Mesothelial cell of epicardium (in vitro differentiated cells): ENCODE data around the gene FNDC3B. TPM values are rescaled to one million over a fixed set of nuclear protein-coding genes. Genes with fewer than 3 reads are reported as not detected.
A peak's percentile ranks its signal among the peaks of the same experiment; 100 is the strongest.

Experiments used
- DNase-seq, 2 experiments: peaks; one replicate each; pipeline ENCODE4 v3.0.0; 2021; ENCODE audit warnings: low spot score in 2 of 2; ENCODE audit not compliant: unreplicated experiment in 2 of 2
- H3K27ac Mint-ChIP-seq: 2 replicates; pipeline ENCODE4 v1.8.0; 2021; ENCODE audit warnings: mixed read lengths
- H3K27me3 Mint-ChIP-seq: 2 replicates; pipeline ENCODE4 v1.8.0; 2021; ENCODE audit warnings: low read depth, mixed read lengths
- H3K36me3 Mint-ChIP-seq: 2 replicates; pipeline ENCODE4 v1.8.0; 2021; ENCODE audit warnings: mixed read lengths
- H3K4me1 Mint-ChIP-seq: 2 replicates; pipeline ENCODE4 v1.8.0; 2021; ENCODE audit warnings: mixed read lengths
- H3K4me3 Mint-ChIP-seq: 2 replicates; pipeline ENCODE4 v1.8.0; 2021; ENCODE audit warnings: mild to moderate bottlenecking, moderate library complexity, mixed read lengths
- H3K9me3 Mint-ChIP-seq: 2 replicates; pipeline ENCODE4 v1.8.0; 2021; ENCODE audit warnings: mixed read lengths
- total RNA-seq: library from RNA; stranded (reverse); gene quantifications from 3 replicates; pipeline ENCODE4 v1.2.1, GENCODE V29; 2021
- TF ChIP-seq, protein P1 (sequence below): fragments of 200-600 bp; sonication (generic); IDR thresholded peaks from one replicate; pipeline ENCODE4 v1.5.0; 2021; ENCODE audit warnings: antibody characterized with exemption; ENCODE audit not compliant: unreplicated experiment

FNDC3B gene
- total RNA-seq, 1 donor from 2014 or later = 131 TPM

DNA sequence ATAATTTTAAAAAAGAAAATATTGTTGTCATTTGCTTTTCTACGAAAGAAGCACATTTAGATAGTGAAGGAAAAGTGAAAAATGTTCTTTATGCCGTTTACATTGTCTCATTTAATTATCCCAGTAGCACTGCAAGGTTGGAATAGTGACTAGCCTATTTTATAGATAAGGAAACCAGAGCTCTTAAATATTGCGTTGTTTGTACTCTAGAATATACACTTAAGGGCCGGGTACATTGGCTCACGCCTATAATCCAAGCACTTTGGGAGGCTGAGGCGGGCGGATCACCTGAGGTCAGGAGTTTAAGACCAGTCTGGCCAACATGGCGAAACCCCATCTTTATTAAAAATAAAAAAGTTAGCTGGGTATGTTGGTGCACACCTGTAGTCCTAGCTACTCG is 127.5 kb downstream of the FNDC3B start:
- no peaks in the 10 kb centered on the region for H3K9me3 Mint-ChIP-seq
- no peaks in the 10 kb centered on the region for H3K27me3 Mint-ChIP-seq
- no peak overlapping the region for H3K4me3 Mint-ChIP-seq
- H3K36me3 Mint-ChIP-seq = peaks cover 4% of the 10 kb centered on the region
- no peak for DNase-seq
- H3K27ac Mint-ChIP-seq = no peak overlapping the region
- TF ChIP-seq, protein P1, sequence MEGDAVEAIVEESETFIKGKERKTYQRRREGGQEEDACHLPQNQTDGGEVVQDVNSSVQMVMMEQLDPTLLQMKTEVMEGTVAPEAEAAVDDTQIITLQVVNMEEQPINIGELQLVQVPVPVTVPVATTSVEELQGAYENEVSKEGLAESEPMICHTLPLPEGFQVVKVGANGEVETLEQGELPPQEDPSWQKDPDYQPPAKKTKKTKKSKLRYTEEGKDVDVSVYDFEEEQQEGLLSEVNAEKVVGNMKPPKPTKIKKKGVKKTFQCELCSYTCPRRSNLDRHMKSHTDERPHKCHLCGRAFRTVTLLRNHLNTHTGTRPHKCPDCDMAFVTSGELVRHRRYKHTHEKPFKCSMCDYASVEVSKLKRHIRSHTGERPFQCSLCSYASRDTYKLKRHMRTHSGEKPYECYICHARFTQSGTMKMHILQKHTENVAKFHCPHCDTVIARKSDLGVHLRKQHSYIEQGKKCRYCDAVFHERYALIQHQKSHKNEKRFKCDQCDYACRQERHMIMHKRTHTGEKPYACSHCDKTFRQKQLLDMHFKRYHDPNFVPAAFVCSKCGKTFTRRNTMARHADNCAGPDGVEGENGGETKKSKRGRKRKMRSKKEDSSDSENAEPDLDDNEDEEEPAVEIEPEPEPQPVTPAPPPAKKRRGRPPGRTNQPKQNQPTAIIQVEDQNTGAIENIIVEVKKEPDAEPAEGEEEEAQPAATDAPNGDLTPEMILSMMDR = no peak
- peaks cover 38% of the 10 kb centered on the region for H3K4me1 Mint-ChIP-seq

GRCh38 chr3:172167892-172168648 is 128.7 kb downstream of the FNDC3B start:
- TF ChIP-seq, protein P1 = no peak
- Mint-ChIP-seq H3K9me3 (no peaks in the 10 kb centered on the region), H3K4me3 (no peak overlapping the region), H3K27ac (peak overlapping the region; percentile 69), H3K4me1 (peaks cover 43% of the 10 kb centered on the region), H3K27me3 (no peaks in the 10 kb centered on the region), H3K36me3 (peaks cover 4% of the 10 kb centered on the region)
- no peak for DNase-seq

DNA sequence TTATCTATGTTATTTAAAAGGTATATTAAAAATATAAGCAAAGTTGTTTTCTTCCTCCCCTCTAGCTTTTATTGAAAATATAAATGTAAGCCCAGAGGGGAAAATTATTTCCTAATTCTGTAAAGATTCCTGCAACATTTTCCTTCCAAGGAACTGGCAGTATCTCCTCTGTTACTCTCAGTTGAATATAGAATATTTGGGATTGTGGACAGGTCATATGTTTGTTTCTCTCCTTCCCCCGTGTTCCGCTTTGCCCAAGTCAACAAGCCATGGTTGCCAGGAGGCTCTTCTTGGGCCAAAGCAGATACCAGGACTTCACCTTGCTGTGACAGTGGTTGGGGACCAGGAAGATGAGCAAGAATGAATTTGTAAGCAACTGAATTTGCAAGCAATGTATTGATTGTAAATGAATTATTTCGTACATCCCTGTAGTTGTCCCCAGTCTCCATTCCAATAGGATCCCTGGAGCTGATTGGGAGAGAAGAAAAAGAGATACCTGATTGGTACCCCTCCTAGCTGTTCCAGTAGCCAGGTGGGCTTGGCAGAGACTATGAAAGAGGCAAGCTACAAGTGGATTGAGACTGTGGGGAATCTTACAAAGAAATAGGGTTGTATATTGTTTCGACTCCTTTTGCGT is 130.8 kb downstream of the FNDC3B start:
- TF ChIP-seq, protein P1 = no peak
- H3K36me3 Mint-ChIP-seq = peaks cover under 1% of the 10 kb centered on the region
- no peaks in the 10 kb centered on the region for H3K27me3 Mint-ChIP-seq
- peak overlapping the region; percentile 22 for H3K27ac Mint-ChIP-seq
- H3K4me1 Mint-ChIP-seq = peaks cover 54% of the 10 kb centered on the region
- no peaks in the 10 kb centered on the region for H3K9me3 Mint-ChIP-seq
- no peak for DNase-seq
- no peak overlapping the region for H3K4me3 Mint-ChIP-seq

DNA sequence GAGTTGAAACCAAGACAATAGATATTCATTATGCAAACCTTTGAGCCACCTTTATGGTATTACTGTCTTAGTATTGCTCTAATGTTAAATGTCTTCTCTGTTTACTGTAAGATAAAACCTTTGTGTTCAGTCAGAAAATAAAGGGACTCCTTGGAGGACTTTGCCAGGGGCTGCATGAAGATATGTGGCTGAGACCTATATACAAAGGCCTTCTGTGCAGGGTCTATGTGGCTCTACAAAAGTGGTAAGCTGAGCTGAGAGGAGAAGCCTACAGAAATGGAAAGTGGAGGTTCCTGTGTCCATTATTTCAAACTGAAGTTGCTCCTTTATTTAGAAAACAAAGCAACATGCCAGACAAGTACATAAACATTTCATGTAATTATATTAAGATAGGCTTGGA is 131.5 kb downstream of the FNDC3B start:
- Mint-ChIP-seq H3K4me3 (no peak overlapping the region), H3K27me3 (no peaks in the 10 kb centered on the region), H3K36me3 (no peaks in the 10 kb centered on the region), H3K4me1 (peaks cover 59% of the 10 kb centered on the region), H3K27ac (peak overlapping the region; percentile 72), H3K9me3 (no peaks in the 10 kb centered on the region)
- TF ChIP-seq, protein P1 = no peak
- no peak for DNase-seq

DNA sequence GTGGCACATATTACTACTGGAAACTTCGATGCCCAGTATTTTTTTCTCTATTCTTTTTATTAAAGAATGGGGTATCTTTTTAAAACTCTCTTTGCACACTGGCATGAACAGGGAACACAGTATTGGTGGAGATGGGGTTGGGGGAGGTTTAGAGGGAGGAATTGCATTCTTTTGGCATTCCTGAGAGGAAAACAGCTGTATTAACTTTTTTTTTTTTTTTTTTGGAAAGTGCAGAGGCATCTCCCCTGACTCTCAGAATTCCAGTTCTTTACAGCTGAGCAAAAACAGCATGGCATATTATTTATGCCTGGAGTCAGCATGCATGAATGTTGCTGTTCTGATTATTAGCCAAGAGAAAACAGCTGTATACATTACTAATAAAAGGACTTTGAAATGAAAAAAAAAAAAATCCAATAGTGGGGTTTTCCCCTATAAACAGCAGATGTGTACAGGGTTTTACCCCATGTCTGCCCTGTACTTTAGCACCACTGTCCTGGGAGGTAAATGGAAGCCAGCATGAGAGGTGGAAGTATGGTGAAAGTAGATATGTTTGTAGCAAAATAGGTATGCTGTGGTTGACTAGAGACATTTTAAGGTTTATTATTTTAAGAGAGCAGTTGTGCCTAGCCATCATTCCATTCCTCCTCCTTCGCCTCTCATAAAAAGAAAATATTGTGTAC is 132.2 kb downstream of the FNDC3B start:
- TF ChIP-seq, protein P1 = no peak
- Mint-ChIP-seq H3K27me3 (no peaks in the 10 kb centered on the region), H3K9me3 (no peaks in the 10 kb centered on the region), H3K4me3 (no peak overlapping the region), H3K36me3 (no peaks in the 10 kb centered on the region), H3K4me1 (peaks cover 64% of the 10 kb centered on the region), H3K27ac (peak overlapping the region; percentile 72)
- DNase-seq = no peak
